Thyroid gland (tissue), 4 donors: ENCODE data around the gene CHST9.

Source experiments
- POLR2A ChIP-seq, 2 donors: fragments of 450-650 bp; IDR thresholded peaks; one replicate each; pipeline ENCODE4 v1.6.1; 2017; ENCODE audit warnings: antibody characterized with exemption in 2 of 2, mild to moderate bottlenecking in 2 of 2, moderate library complexity in 1 of 2
- TF ChIP-seq, protein P1 (sequence below), 6 experiments: fragments of 200-600 bp in 3 of 6; fragments of 450-650 bp in 3 of 6; sonication (generic) in 3 of 6; IDR thresholded peaks; one replicate each; pipeline ENCODE4 v1.5.1; 2016 to 2019; ENCODE audit warnings: antibody characterized with exemption in 6 of 6, mild to moderate bottlenecking in 2 of 6, inconsistent platforms in 1 of 6, moderate library complexity in 1 of 6

DNA sequence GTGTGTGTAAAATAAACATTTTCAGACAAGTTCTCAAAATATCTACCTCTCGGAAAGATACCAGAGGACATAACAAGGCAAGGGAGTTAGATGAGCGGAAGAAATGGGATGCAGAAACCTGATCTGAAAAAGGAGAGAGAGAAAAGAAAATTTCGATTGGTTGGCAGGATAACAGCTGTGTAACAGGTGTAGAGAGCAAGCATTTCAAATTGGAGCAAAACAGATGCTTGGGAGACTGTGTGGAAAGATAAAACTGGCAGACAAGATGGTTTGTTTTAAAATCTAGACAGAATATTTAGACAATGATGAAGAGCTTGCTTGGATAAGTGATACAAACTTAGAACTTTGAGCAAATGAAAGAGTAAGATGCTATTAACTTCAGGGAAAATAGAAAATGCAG, 20.2 kb downstream of the CHST9 start:
- no peak for TF ChIP-seq POLR2A (IDR thresholded peaks at IDR 0.05)
- TF ChIP-seq, protein P1, sequence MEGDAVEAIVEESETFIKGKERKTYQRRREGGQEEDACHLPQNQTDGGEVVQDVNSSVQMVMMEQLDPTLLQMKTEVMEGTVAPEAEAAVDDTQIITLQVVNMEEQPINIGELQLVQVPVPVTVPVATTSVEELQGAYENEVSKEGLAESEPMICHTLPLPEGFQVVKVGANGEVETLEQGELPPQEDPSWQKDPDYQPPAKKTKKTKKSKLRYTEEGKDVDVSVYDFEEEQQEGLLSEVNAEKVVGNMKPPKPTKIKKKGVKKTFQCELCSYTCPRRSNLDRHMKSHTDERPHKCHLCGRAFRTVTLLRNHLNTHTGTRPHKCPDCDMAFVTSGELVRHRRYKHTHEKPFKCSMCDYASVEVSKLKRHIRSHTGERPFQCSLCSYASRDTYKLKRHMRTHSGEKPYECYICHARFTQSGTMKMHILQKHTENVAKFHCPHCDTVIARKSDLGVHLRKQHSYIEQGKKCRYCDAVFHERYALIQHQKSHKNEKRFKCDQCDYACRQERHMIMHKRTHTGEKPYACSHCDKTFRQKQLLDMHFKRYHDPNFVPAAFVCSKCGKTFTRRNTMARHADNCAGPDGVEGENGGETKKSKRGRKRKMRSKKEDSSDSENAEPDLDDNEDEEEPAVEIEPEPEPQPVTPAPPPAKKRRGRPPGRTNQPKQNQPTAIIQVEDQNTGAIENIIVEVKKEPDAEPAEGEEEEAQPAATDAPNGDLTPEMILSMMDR (IDR thresholded peaks at IDR 0.05), result no peak
